H1 (cell line): ENCODE measurements around the gene BCL11A. TPM values are rescaled to one million over a fixed set of nuclear protein-coding genes. Genes with fewer than 3 reads are reported as not detected.
A peak's percentile ranks its signal among the peaks of the same experiment; 100 is the strongest.

Source experiments
- CTCF ChIA-PET: fragments of 300-600 bp; sonication (Branson Sonifier 250); formaldehyde crosslinking; loops from one replicate; lab custom pipeline; 2021; ENCODE audit not compliant: partially characterized antibody; lab: Charles Lee
- POLR2A ChIA-PET: fragments of 300-600 bp; sonication (Branson Sonifier 250); formaldehyde crosslinking; loops from one replicate; lab custom pipeline; 2021; ENCODE audit warnings: inconsistent platforms; ENCODE audit not compliant: partially characterized antibody; lab: Charles Lee
- DNase-seq, 2 experiments: peaks; one replicate each; pipeline versions ENCODE4 v3.0.0 to v3.0.0-alpha.2; 2010 to 2022; ENCODE audit warnings: low spot score in 2 of 2, low read depth in 1 of 2, mixed read lengths in 1 of 2
- FAIRE-seq: peaks from 2 replicates; lab custom pipeline; 2011; peaks lifted over from hg19 to GRCh38; lab: Jason Lieb, UNC
- H2AFZ ChIP-seq: 2 replicates; pipeline ENCODE4 v1.8.1; 2012; ENCODE audit warnings: low read length, inconsistent platforms
- H2AK5ac ChIP-seq: 2 replicates; pipeline ENCODE4 v1.6.1; 2013; ENCODE audit warnings: low read depth, low read length
- H2BK120ac ChIP-seq: replicated peaks from 2 replicates; pipeline ENCODE3; 2013; ENCODE audit warnings: low read depth, low read length, inconsistent platforms
- H2BK12ac ChIP-seq: 2 replicates; pipeline ENCODE4 v1.6.1; 2013; ENCODE audit warnings: low read depth, low read length
- H2BK15ac ChIP-seq: 2 replicates; pipeline ENCODE4 v1.6.1; 2013; ENCODE audit warnings: low read length
- H2BK20ac ChIP-seq: 2 replicates; pipeline ENCODE4 v1.6.1; 2013; ENCODE audit warnings: low read length
- H2BK5ac ChIP-seq: 2 replicates; pipeline ENCODE4 v1.6.1; 2013; ENCODE audit warnings: low read depth, low read length
- H3K14ac ChIP-seq: 2 replicates; pipeline ENCODE4 v1.6.1; 2013; ENCODE audit warnings: inconsistent platforms; ENCODE audit not compliant: insufficient read length
- H3K18ac ChIP-seq: 2 replicates; pipeline ENCODE4 v1.6.1; 2013; ENCODE audit warnings: low read length; ENCODE audit errors: extremely low read depth
- H3K23ac ChIP-seq: 2 replicates; pipeline ENCODE4 v1.6.1; 2013; ENCODE audit warnings: inconsistent platforms; ENCODE audit not compliant: insufficient read length
- H3K23me2 ChIP-seq: 2 replicates; pipeline ENCODE4 v1.6.1; 2013; ENCODE audit warnings: low read depth, low read length
- H3K27ac ChIP-seq: 2 replicates; pipeline ENCODE4 v1.6.1; 2011; ENCODE audit warnings: low read depth, low read length, inconsistent platforms
- H3K27me3 ChIP-seq, 4 experiments: replicated peaks in 1 of 4; 1 replicate in 1 of 4; 2 replicates in 3 of 4; pipeline versions ENCODE4 v1.6.1 to v1.8.1; 2011 to 2013; ENCODE audit warnings: low read length in 3 of 4, mild to moderate bottlenecking in 3 of 4, inconsistent platforms in 2 of 4, mixed read lengths in 2 of 4, moderate library complexity in 1 of 4; ENCODE audit not compliant: control insufficient read depth in 3 of 4, insufficient read depth in 3 of 4; ENCODE audit errors: extremely low read depth in 1 of 4
- H3K36me3 ChIP-seq, 4 experiments: 2 replicates each; pipeline versions ENCODE4 v1.6.1 to v1.8.1; 2011 to 2013; ENCODE audit warnings: mild to moderate bottlenecking in 4 of 4, low read length in 3 of 4, moderate library complexity in 2 of 4, control low read depth in 1 of 4, inconsistent platforms in 1 of 4; ENCODE audit not compliant: insufficient read depth in 4 of 4, control insufficient read depth in 2 of 4
- H3K4ac ChIP-seq: replicated peaks from 2 replicates; pipeline ENCODE3; 2013; ENCODE audit warnings: low read length, low read depth, mixed read lengths, inconsistent platforms; ENCODE audit not compliant: insufficient read length
- H3K4me1 ChIP-seq, 4 experiments: replicated peaks in 1 of 4; 1 replicate in 1 of 4; 2 replicates in 3 of 4; pipeline versions ENCODE4 v1.6.1 to v1.8.1; 2011 to 2013; ENCODE audit warnings: low read length in 3 of 4, inconsistent platforms in 2 of 4, mixed read lengths in 1 of 4; ENCODE audit not compliant: insufficient read depth in 4 of 4, control insufficient read depth in 3 of 4
- H3K4me2 ChIP-seq, 2 experiments: 2 replicates each; pipeline versions ENCODE4 v1.6.1 to v1.8.1; 2011 to 2013; ENCODE audit warnings: low read depth in 2 of 2, low read length in 2 of 2, control low read depth in 1 of 2, inconsistent platforms in 1 of 2, mild to moderate bottlenecking in 1 of 2; ENCODE audit not compliant: insufficient read depth in 1 of 2
- H3K4me3 ChIP-seq, 4 experiments: fragments of 200-600, 300-600 bp in 1 of 4; sonication (generic), shearing (Covaris generic), sonication (Bioruptor Twin) in 1 of 4; 2 replicates each; pipeline versions ENCODE4 v1.5.1 to v1.8.1; 2011 to 2016; ENCODE audit warnings: low read length in 4 of 4, low read depth in 3 of 4, control low read depth in 2 of 4, inconsistent platforms in 2 of 4, mild to moderate bottlenecking in 2 of 4, mixed read lengths in 1 of 4, moderate library complexity in 1 of 4; ENCODE audit not compliant: insufficient read depth in 2 of 4; ENCODE audit errors: extremely low read depth in 1 of 4
- H3K56ac ChIP-seq: replicated peaks from 2 replicates; pipeline ENCODE3; 2013; ENCODE audit warnings: low read depth, mild to moderate bottlenecking, mixed read lengths, low read length, inconsistent platforms; ENCODE audit not compliant: insufficient read length
- H3K79me1 ChIP-seq: 2 replicates; pipeline ENCODE4 v1.6.1; 2013; ENCODE audit warnings: low read depth, low read length, control low read depth
- H3K79me2 ChIP-seq, 2 experiments: 2 replicates each; pipeline versions ENCODE4 v1.6.1 to v1.8.1; 2012 to 2013; ENCODE audit warnings: low read length in 2 of 2, mild to moderate bottlenecking in 2 of 2, inconsistent platforms in 1 of 2; ENCODE audit not compliant: insufficient read depth in 2 of 2, control insufficient read depth in 1 of 2
- H3K9ac ChIP-seq, 4 experiments: replicated peaks in 1 of 4; 1 replicate in 1 of 4; 2 replicates in 3 of 4; pipeline versions ENCODE4 v1.6.1 to v1.8.1; 2011 to 2013; ENCODE audit warnings: low read depth in 3 of 4, low read length in 3 of 4, control low read depth in 2 of 4, mild to moderate bottlenecking in 2 of 4, moderate library complexity in 2 of 4, inconsistent platforms in 1 of 4; ENCODE audit errors: extremely low read depth in 1 of 4
- H3K9me3 ChIP-seq, 2 experiments: 2 replicates each; pipeline versions ENCODE4 v1.6.1 to v1.8.1; 2012 to 2013; ENCODE audit warnings: mild to moderate bottlenecking in 2 of 2, moderate library complexity in 2 of 2, control low read depth in 1 of 2, inconsistent platforms in 1 of 2, low read depth in 1 of 2, low read length in 1 of 2, mixed read lengths in 1 of 2; ENCODE audit not compliant: insufficient read depth in 2 of 2
- H4K20me1 ChIP-seq, 2 experiments: replicated peaks in 1 of 2; 2 replicates each; pipeline versions ENCODE3 to v1.8.1; 2011 to 2013; ENCODE audit warnings: inconsistent platforms in 2 of 2, low read length in 2 of 2, mild to moderate bottlenecking in 1 of 2; ENCODE audit not compliant: insufficient read depth in 2 of 2, control insufficient read depth in 1 of 2
- H4K5ac ChIP-seq: 2 replicates; pipeline ENCODE4 v1.6.1; 2013; ENCODE audit warnings: low read length, low read depth, mixed read lengths, inconsistent platforms; ENCODE audit not compliant: insufficient read length
- H4K8ac ChIP-seq: 2 replicates; pipeline ENCODE4 v1.8.0; 2013; ENCODE audit warnings: mild to moderate bottlenecking, moderate library complexity, low read length, inconsistent platforms; ENCODE audit not compliant: insufficient read depth; ENCODE audit errors: extremely low read depth
- H4K91ac ChIP-seq: replicated peaks from 2 replicates; pipeline ENCODE3; 2013; ENCODE audit warnings: low read length, mixed read lengths, inconsistent platforms; ENCODE audit not compliant: insufficient read length
- ATF2 ChIP-seq: IDR thresholded peaks from 2 replicates; pipeline ENCODE4 v1.6.1; 2012; ENCODE audit warnings: low read length, inconsistent platforms
- CBX5 ChIP-seq: fragments of 300-800, 300-1000 bp; sonication (generic); IDR thresholded peaks from 2 replicates; pipeline ENCODE4 v1.7.1; 2016; ENCODE audit warnings: antibody characterized with exemption, low read length, low read depth
- CBX8 ChIP-seq: fragments of 300-800, 300-1000 bp; sonication (generic); IDR thresholded peaks from 2 replicates; pipeline ENCODE4 v1.7.1; 2016; ENCODE audit warnings: low read depth, low read length, borderline replicate concordance
- CHD1 ChIP-seq: IDR thresholded peaks from 2 replicates; pipeline ENCODE4 v1.6.1; 2012; ENCODE audit warnings: low read depth, low read length, improper control_type of control experiment
- CHD2 ChIP-seq: IDR thresholded peaks from 2 replicates; pipeline ENCODE4 v1.6.1; 2012; ENCODE audit warnings: low read length, improper control_type of control experiment
- FOSL1 ChIP-seq: IDR thresholded peaks from 2 replicates; pipeline ENCODE4 v1.6.1; 2011; ENCODE audit warnings: mild to moderate bottlenecking, low read depth, low read length, moderate library complexity; ENCODE audit not compliant: insufficient read depth
- JUN ChIP-seq: IDR thresholded peaks from 2 replicates; pipeline ENCODE4 v1.6.1; 2011; ENCODE audit warnings: low read depth, mild to moderate bottlenecking, improper control_type of control experiment, low read length
- KDM1A ChIP-seq: fragments of 200-600, 300-600 bp; sonication (generic); IDR thresholded peaks from 2 replicates; pipeline ENCODE4 v1.7.1; 2016; ENCODE audit warnings: mild to moderate bottlenecking, low read length, borderline replicate concordance
- KDM4A ChIP-seq: IDR thresholded peaks from one replicate; pipeline ENCODE4 v1.7.1; 2012; ENCODE audit warnings: low read depth, mild to moderate bottlenecking, moderate library complexity, low read length, inconsistent platforms; ENCODE audit not compliant: severe bottlenecking
- KDM5A ChIP-seq: fragments of 200-600 bp; IDR thresholded peaks from 2 replicates; pipeline ENCODE4 v1.7.1; 2012; ENCODE audit warnings: mild to moderate bottlenecking, low read length, inconsistent platforms, mixed read lengths
- NANOG ChIP-seq: IDR thresholded peaks from 2 replicates; pipeline ENCODE4 v1.6.1; 2011; ENCODE audit warnings: low read length, low read depth, mild to moderate bottlenecking, inconsistent platforms; ENCODE audit not compliant: insufficient read depth, poor library complexity, severe bottlenecking
- TBP ChIP-seq: IDR thresholded peaks from 2 replicates; pipeline ENCODE4 v1.6.1; 2011; ENCODE audit warnings: low read depth, low read length, improper control_type of control experiment
- TEAD4 ChIP-seq: IDR thresholded peaks from 2 replicates; pipeline ENCODE4 v1.6.1; 2012; ENCODE audit warnings: low read depth, low read length, inconsistent platforms, mixed read lengths
- WGBS, 2 experiments: shearing (Covaris generic) in 1 of 2; methylation state at CpG; one replicate each; pipeline versions ENCODE4 v1.1.6 to v1.1.7; 2013 to 2015; ENCODE audit warnings: low lambda C conversion rate in 2 of 2, mixed read lengths in 2 of 2, inconsistent platforms in 1 of 2, low coverage in 1 of 2, missing lambda C conversion rate in 1 of 2; ENCODE audit not compliant: insufficient replicate concordance in 2 of 2, insufficient coverage in 1 of 2, insufficient read length in 1 of 2; ENCODE audit errors: extremely low coverage in 1 of 2, missing lambda C conversion rate in 1 of 2; 5-methylcytosine and 5-hydroxymethylcytosine counted together
- polyA plus RNA-seq, 7 experiments: library from polyadenylated mRNA; depleted of rRNA in 3 of 7; stranded (reverse) in 5 of 7; unstranded in 2 of 7; fragments of >200 nt in 5 of 7; fragments of 200-250 nt in 2 of 7; gene quantifications; 1 replicate in 5 of 7; 2 replicates in 1 of 7; 4 replicates in 1 of 7; pipeline versions ENCODE4 v1.2.1 to v1.2.3, GENCODE V29; 2011 to 2013; ENCODE audit warnings: missing spikeins in 2 of 7, mixed read lengths in 2 of 7
- total RNA-seq: library from RNA; stranded (reverse); fragmentation: NEBNext Ultra II Directional; extraction: Animal tissue kit (Norgen Biotek cat#: 25700); gene quantifications from 2 replicates; pipeline ENCODE4 v1.2.1, GENCODE V29; 2021

Gene BCL11A
- total and polyA plus RNA-seq, 2 of the 8 experiments (the other 6 are each of a cell fraction or from before 2014, with no cell fraction given) = 11.9 to 59.3 TPM

- no peak overlapping the region for H3K27ac ChIP-seq
- CTCF ChIA-PET = interaction anchor here (4.6 kb wide), 1 partner anchor 10 kb away, joined by 25 read pairs; no protein-coding TSS in a partner anchor
- whole genome bisulfite sequencing, 2 experiments = 68% methylated on average over 1 of the region's 1 CpG; no CpG with 5 or more reads in 1 of the 2 experiments
- no peak for TF ChIP-seq NANOG
- no peak for TF ChIP-seq KDM5A
- no peak for TF ChIP-seq KDM4A
- TF ChIP-seq KDM1A = no peak
- TF ChIP-seq JUN = no peak
- TF ChIP-seq TBP = no peak
- TF ChIP-seq CHD2 = no peak
- TF ChIP-seq FOSL1 = no peak
- no peak for TF ChIP-seq ATF2
- TF ChIP-seq TEAD4 = no peak
- TF ChIP-seq CBX5 = no peak
- no peak for TF ChIP-seq CHD1
- TF ChIP-seq CBX8 = no peak
These were observed 103.0 kb downstream of the BCL11A start for GRCh38 chr2:60450488-60450887.

More at GRCh38 chr2:60450488-60450887, 103.0 kb downstream of the BCL11A start:
- Histone ChIP-seq H3K27me3 (no peaks in the 10 kb centered on the region), H4K20me1 (no peaks in the 10 kb centered on the region), H3K4me3 (no peak overlapping the region), H3K36me3 (no peaks in the 10 kb centered on the region; a peak in 1 of 8 replicates), H4K91ac (no peak overlapping the region), H2AK5ac (no peak overlapping the region; the same call in 1 of the 2 replicates), H3K4me1 (peaks cover 5 to 30% (median 23%) of the 10 kb centered on the region in 4 experiments), H2BK12ac (no peak overlapping the region), H3K23ac (no peak overlapping the region), H2BK120ac (no peak overlapping the region), H3K79me2 (no peaks in the 10 kb centered on the region), H3K56ac (no peak overlapping the region), H3K18ac (no peak overlapping the region), H2BK5ac (0 out of 2 replicates have a peak overlapping the region, but pooled peaks have one; percentile 53), H2AFZ (no peak overlapping the region), H3K4ac (no peak overlapping the region), H2BK20ac (no peak overlapping the region), H2BK15ac (0 out of 2 replicates have a peak overlapping the region, but pooled peaks have one; percentile 54), H3K9ac (no peak overlapping the region), H3K23me2 (no peaks in the 10 kb centered on the region), H3K79me1 (no peaks in the 10 kb centered on the region), H3K14ac (no peak overlapping the region), H3K4me2 (no peak overlapping the region), H4K8ac (no peak overlapping the region), H4K5ac (no peak overlapping the region), H3K9me3 (no peaks in the 10 kb centered on the region)
- FAIRE-seq (no peak), DNase-seq (no peak)
- POLR2A ChIA-PET = no interaction called here
